WI38 (cell line): Measurements from ENCODE around the gene GLIPR1L2.

Experiments
- H3K4me3 ChIP-seq: 2 replicates; pipeline ENCODE4 v1.5.1; 2011; ENCODE audit warnings: low read depth, mild to moderate bottlenecking, control low read depth, low read length
- TF ChIP-seq, protein P1 (sequence below): IDR thresholded peaks from 2 replicates; pipeline ENCODE4 v1.5.1; 2012; ENCODE audit warnings: low read depth, mild to moderate bottlenecking, control low read depth, low read length

GLIPR1L2 gene

DNA sequence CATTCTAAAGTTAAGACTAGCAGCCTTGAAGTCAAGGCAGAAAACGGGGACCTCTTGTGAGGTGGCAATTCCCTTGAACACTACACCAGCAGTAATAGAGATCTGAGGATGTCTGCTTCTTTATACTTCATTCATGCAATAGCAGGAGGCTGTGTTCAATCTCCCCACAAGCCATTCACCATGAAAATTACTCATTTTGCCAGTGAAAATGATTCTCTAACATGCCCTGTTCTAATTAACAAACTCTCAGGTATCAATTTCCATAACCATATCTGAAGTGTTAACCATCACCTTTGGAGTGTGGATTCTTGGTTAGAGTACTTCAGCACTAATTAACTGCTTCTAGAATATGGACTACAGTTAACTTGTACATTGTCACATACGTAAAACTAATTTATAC lies 86.2 kb downstream of the GLIPR1L2 start:
- TF ChIP-seq, protein P1, sequence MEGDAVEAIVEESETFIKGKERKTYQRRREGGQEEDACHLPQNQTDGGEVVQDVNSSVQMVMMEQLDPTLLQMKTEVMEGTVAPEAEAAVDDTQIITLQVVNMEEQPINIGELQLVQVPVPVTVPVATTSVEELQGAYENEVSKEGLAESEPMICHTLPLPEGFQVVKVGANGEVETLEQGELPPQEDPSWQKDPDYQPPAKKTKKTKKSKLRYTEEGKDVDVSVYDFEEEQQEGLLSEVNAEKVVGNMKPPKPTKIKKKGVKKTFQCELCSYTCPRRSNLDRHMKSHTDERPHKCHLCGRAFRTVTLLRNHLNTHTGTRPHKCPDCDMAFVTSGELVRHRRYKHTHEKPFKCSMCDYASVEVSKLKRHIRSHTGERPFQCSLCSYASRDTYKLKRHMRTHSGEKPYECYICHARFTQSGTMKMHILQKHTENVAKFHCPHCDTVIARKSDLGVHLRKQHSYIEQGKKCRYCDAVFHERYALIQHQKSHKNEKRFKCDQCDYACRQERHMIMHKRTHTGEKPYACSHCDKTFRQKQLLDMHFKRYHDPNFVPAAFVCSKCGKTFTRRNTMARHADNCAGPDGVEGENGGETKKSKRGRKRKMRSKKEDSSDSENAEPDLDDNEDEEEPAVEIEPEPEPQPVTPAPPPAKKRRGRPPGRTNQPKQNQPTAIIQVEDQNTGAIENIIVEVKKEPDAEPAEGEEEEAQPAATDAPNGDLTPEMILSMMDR, result no peak

DNA sequence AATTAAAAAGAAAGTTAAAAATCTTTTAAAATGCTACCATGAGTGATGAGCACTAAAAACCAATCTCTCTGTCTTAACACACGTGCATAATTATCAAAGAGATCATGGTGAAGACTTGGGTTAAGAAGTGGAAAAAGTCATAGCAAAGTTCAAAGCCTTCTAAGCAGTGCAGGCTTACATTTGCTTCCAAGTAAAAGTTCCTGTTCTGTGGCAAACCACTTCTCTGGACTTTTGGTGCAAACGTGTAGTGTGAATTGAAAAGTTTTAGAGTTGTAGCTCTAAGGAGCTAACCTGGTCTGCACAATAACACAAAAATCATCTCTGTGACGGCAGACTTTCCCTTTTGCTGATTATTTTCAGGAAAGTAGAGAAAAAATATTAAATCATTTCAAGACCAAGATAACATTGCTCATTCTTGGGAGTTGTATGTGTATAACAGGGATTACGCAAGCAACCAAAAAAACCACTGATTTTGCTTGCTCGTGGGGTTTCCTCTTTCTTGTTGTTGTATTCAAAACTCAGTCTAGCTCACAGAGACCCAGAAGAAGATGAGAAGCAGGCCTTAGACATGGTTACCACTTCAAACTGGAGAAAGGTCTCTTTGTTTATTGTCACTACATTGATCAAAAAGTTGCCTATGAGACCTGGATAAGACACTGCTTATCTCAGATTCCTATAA lies 87.4 kb downstream of the GLIPR1L2 start:
- TF ChIP-seq, protein P1, result no peak
- no peak overlapping the region for H3K4me3 ChIP-seq

More for the DNA sequence above, 86.2 kb downstream of the GLIPR1L2 start:
- no peak overlapping the region for H3K4me3 ChIP-seq

DNA sequence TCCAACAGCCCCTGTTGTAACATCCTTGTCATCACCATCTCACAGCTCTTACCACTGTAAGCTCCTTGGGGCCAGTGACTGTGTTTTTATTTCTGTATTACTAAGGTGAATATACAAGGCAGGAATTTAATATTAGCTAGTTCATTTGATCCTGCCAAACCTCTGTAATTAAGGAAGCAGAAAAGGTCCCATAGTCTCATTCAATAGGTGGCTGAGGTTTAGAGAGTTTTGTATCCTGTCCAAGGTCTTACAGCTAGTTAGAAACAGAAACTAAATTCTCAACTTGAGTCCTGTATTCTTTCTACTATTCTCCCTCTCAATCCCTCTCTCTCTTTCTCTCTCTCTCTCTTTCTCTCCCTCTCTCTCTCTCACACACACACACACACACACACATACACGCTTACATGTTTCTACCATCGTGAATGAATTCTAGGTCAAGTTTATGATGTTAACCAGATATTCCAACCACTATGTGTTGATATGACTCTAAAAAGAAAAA lies 89.1 kb downstream of the GLIPR1L2 start:
- TF ChIP-seq, protein P1, result no peak
- H3K4me3 ChIP-seq, result peak overlapping the region; percentile 80

DNA sequence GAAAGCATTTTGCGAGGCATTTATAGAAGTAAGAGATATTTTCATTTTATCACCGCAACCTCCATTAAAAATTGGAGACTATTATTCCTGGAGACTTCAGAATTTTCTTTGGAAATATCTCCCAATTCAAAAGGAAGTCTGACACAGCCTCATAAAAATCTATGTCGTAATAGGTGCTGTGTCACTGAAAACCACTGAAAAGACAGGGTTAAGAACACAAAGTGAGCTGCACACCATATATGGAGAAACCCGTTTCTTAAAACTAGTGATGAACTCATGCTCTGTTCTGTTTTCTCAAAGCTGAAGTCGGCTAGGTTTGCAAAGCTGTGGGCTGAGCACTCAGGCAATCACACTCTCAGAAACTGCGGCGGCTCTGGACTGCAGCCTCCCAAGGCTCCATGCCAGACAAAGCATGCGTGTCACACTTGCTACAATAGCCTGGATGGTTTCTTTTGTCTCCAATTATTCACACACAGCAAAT lies 89.6 kb downstream of the GLIPR1L2 start, which contains the start of gene GLIPR1:
Gene GLIPR1, plus strand, starts transcription at position 287 of the 481 bp plus-strand sequence. Its CDS starts 126 bp downstream, at position 413.
- TF ChIP-seq, protein P1, result no peak
- H3K4me3 ChIP-seq, result peak within 1 kb of the TSS; percentile 80

DNA sequence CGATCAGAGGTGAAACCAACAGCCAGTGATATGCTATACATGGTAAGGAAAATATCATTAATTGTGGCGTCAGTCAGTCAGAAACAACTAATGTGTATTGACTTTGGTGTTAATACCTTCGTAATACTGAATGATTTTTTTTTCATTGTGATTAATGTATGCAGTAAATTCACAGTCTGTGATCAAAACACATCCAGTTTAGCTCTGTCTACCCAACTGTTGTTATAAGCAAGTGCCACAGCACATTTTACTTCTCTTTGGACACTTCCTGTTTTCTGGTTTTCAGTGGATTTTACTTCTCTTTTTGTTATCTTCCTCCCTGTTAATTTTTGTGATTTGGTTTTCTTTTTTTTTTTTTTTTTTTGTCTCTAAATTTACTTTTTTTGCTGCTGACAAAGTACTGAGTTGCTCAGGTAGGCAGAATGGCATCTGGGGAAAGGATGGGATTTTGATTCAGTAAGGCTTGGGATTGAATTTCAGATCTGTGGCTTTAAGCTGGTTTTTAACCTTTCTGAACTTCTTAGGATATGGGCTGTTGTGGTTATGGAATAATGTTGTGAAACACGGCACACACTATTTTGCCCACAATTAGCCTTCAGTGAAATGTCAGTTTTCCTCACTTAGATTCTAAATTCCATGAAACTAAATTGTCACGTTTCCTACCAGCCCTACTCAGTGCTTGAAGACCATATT lies 90.3 kb downstream of the GLIPR1L2 start:
- TF ChIP-seq, protein P1, result no peak
- peak overlapping the region; percentile 80 for H3K4me3 ChIP-seq

DNA sequence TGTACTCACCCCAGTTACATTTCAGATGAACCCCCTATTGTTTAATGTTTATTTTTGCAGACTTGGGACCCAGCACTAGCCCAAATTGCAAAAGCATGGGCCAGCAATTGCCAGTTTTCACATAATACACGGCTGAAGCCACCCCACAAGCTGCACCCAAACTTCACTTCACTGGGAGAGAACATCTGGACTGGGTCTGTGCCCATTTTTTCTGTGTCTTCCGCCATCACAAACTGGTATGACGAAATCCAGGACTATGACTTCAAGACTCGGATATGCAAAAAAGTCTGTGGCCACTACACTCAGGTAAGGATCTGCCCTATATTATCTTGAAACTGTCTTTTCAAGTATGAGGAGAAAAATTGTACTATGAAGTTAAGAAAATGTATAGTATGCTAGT lies 90.9 kb downstream of the GLIPR1L2 start:
- peak overlapping the region; percentile 80 for H3K4me3 ChIP-seq
- TF ChIP-seq, protein P1, result no peak
